Endothelial cell of umbilical vein (primary cell): ENCODE data around the gene ZNF316. TPM values are rescaled to one million over a fixed set of nuclear protein-coding genes. Genes with fewer than 3 reads are reported as not detected.

Experiments
- BruUV-seq: library from RNA; stranded (reverse); fragments of 400-500 nt; replicated peaks from 2 replicates; lab custom pipeline; 2021; lab: Mats Ljungman, UMichigan
- CTCF ChIA-PET: fragments of 300-600, 350-600 bp; sonication (Branson Sonifier 250); formaldehyde crosslinking; loops from one replicate; lab custom pipeline; 2021; ENCODE audit warnings: antibody characterized with exemption, inconsistent platforms; lab: Charles Lee
- POLR2A ChIA-PET: fragments of 300-600, 350-600 bp; sonication (Branson Sonifier 250); formaldehyde crosslinking; loops from one replicate; lab custom pipeline; 2021; ENCODE audit warnings: antibody characterized with exemption, inconsistent platforms; lab: Charles Lee
- DNase-seq: peaks from one replicate; pipeline ENCODE4 v3.0.0-alpha.2; 2011; ENCODE audit warnings: low read depth, low spot score
- FAIRE-seq: peaks from 2 replicates; lab custom pipeline; 2011; peaks lifted over from hg19 to GRCh38; lab: Jason Lieb, UNC
- H2AFZ ChIP-seq: 2 replicates; pipeline ENCODE4 v1.6.0; 2012; ENCODE audit warnings: low read depth, low read length, control low read depth, inconsistent platforms
- H3K27ac ChIP-seq: 2 replicates; pipeline ENCODE4 v1.5.1; 2011; ENCODE audit warnings: low read depth, mild to moderate bottlenecking, control low read depth, low read length, moderate library complexity; ENCODE audit not compliant: insufficient read depth
- H3K27me3 ChIP-seq, 2 experiments: 2 replicates each; pipeline versions ENCODE4 v1.6.0 to v1.6.1; 2011; ENCODE audit warnings: low read length in 2 of 2, mixed read lengths in 1 of 2; ENCODE audit not compliant: control insufficient read depth in 2 of 2, insufficient read depth in 2 of 2
- H3K36me3 ChIP-seq, 2 experiments: 2 replicates in 1 of 2; 3 replicates in 1 of 2; pipeline ENCODE4 v1.5.1; 2011; ENCODE audit warnings: low read length in 2 of 2, mild to moderate bottlenecking in 1 of 2, moderate library complexity in 1 of 2; ENCODE audit not compliant: control insufficient read depth in 2 of 2, insufficient read depth in 2 of 2; ENCODE audit errors: extremely low read depth in 1 of 2
- H3K4me1 ChIP-seq: 3 replicates; pipeline ENCODE4 v1.5.1; 2011; ENCODE audit warnings: mild to moderate bottlenecking, low read length; ENCODE audit not compliant: control insufficient read depth, insufficient read depth; ENCODE audit errors: extremely low read depth
- H3K4me2 ChIP-seq: 2 replicates; pipeline ENCODE4 v1.6.1; 2011; ENCODE audit warnings: low read length, control low read depth, mixed read lengths; ENCODE audit not compliant: insufficient read depth
- H3K4me3 ChIP-seq, 3 experiments: fragments of 200-600 bp in 1 of 3; sonication (generic), shearing (Covaris generic) in 1 of 3; replicated peaks in 1 of 3; 2 replicates each; pipeline ENCODE4 v1.5.1; 2011 to 2016; ENCODE audit warnings: control low read depth in 3 of 3, low read length in 3 of 3, mild to moderate bottlenecking in 2 of 3, inconsistent platforms in 1 of 3, low read depth in 1 of 3, moderate library complexity in 1 of 3; ENCODE audit not compliant: insufficient read depth in 1 of 3
- H3K79me2 ChIP-seq: 2 replicates; pipeline ENCODE4 v1.6.0; 2012; ENCODE audit warnings: low read length, inconsistent platforms; ENCODE audit not compliant: control insufficient read depth, insufficient read depth
- H3K9ac ChIP-seq: replicated peaks from 2 replicates; pipeline ENCODE3; 2011; ENCODE audit warnings: low read length, control low read depth; ENCODE audit not compliant: insufficient read depth; ENCODE audit errors: extremely low read depth
- H3K9me1 ChIP-seq: replicated peaks from 3 replicates; pipeline ENCODE4 v1.6.0; 2011; ENCODE audit warnings: mild to moderate bottlenecking, low read length; ENCODE audit not compliant: control insufficient read depth, insufficient read depth; ENCODE audit errors: extremely low read depth
- H3K9me3 ChIP-seq: replicated peaks from 2 replicates; pipeline ENCODE4 v1.5.1; 2012; ENCODE audit warnings: low read length, inconsistent platforms; ENCODE audit not compliant: control insufficient read depth, insufficient read depth
- H4K20me1 ChIP-seq: replicated peaks from 2 replicates; pipeline ENCODE3; 2011; ENCODE audit warnings: mild to moderate bottlenecking, low read length; ENCODE audit not compliant: control insufficient read depth, insufficient read depth; ENCODE audit errors: extremely low read depth
- CTCF ChIP-seq, 2 donors: IDR thresholded peaks; 1 replicate in 1 of 2; 2 replicates in 1 of 2; pipeline ENCODE4 v1.5.1; 2011; ENCODE audit warnings: low read length in 2 of 2, mild to moderate bottlenecking in 2 of 2, moderate library complexity in 2 of 2, control low read depth in 1 of 2, inconsistent platforms in 1 of 2, low read depth in 1 of 2; ENCODE audit not compliant: insufficient read depth in 1 of 2; ENCODE audit errors: extremely low read depth in 1 of 2
- EZH2 ChIP-seq: IDR thresholded peaks from 2 replicates; pipeline ENCODE4 v1.6.1; 2012; ENCODE audit warnings: borderline replicate concordance, low read depth, mild to moderate bottlenecking, moderate library complexity, low read length, inconsistent platforms; ENCODE audit not compliant: severe bottlenecking
- FOS ChIP-seq: IDR thresholded peaks from 2 replicates; pipeline ENCODE4 v1.6.1; 2011; ENCODE audit warnings: mild to moderate bottlenecking, low read length, moderate library complexity, borderline replicate concordance; ENCODE audit not compliant: insufficient read depth
- GATA2 ChIP-seq: IDR thresholded peaks from 2 replicates; pipeline ENCODE4 v1.7.0; 2011; ENCODE audit warnings: low read depth, mild to moderate bottlenecking, moderate library complexity, mixed read lengths, low read length; ENCODE audit not compliant: insufficient read length, insufficient read depth
- JUN ChIP-seq: IDR thresholded peaks from 2 replicates; pipeline ENCODE4 v1.6.1; 2011; ENCODE audit warnings: borderline replicate concordance, low read depth; ENCODE audit not compliant: insufficient read length, insufficient read depth
- MYC ChIP-seq: IDR thresholded peaks from one replicate; pipeline ENCODE4 v1.6.1; 2011; ENCODE audit warnings: mild to moderate bottlenecking, low read depth, low read length
- POLR2A ChIP-seq: IDR thresholded peaks from 2 replicates; pipeline ENCODE4 v1.6.1; 2012; ENCODE audit warnings: low read depth, mild to moderate bottlenecking, control low read depth, low read length
- POLR2AphosphoS5 ChIP-seq: IDR thresholded peaks from 2 replicates; pipeline ENCODE4 v1.6.1; 2012; ENCODE audit warnings: low read depth, mild to moderate bottlenecking, control low read depth, low read length, moderate library complexity; ENCODE audit not compliant: insufficient read depth
- dilution Hi-C: fragments of 300-500 bp; cut with MboI; formaldehyde crosslinking; loops from one replicate; pipeline ENCODE4 v1.15.0; 2019; ENCODE audit warnings: low sequenced_read_pairs; ENCODE audit not compliant: extremely low pct_ligation_motif_present
- intact Hi-C: fragments of 100-400 bp; cut with micrococcal nuclease; formaldehyde crosslinking; loops from one replicate; pipeline ENCODE4 v1.10.0; 2022
- polyA plus RNA-seq, 4 experiments: library from polyadenylated mRNA; depleted of rRNA in 3 of 4; stranded (reverse) in 3 of 4; unstranded in 1 of 4; fragments of >200 nt; gene quantifications; 2 replicates each; pipeline versions ENCODE4 v1.2.1 to v1.2.3, GENCODE V29; 2011 to 2012; ENCODE audit warnings: missing spikeins in 1 of 4
- total RNA-seq: library from RNA; stranded (reverse); gene quantifications from 2 replicates; pipeline ENCODE4 v1.2.3, GENCODE V29; 2021
- TF ChIP-seq, protein P1 (sequence below): IDR thresholded peaks from 2 replicates; pipeline ENCODE4 v1.6.1; 2011; ENCODE audit not compliant: insufficient read depth, insufficient read length

Gene ZNF316
- total and polyA plus RNA-seq, 2 donors (not counting 3 experiments of a cell fraction or from before 2014, with no cell fraction given), result 7.7 to 23.8 TPM

- H4K20me1 ChIP-seq, result no peaks in the 10 kb centered on the region
- dilution Hi-C loops (no loop called here), intact Hi-C loops (no loop called here)
- no peaks in the 10 kb centered on the region for H3K79me2 ChIP-seq
- H3K27ac ChIP-seq, result no peak overlapping the region
- no peaks in the 10 kb centered on the region for H3K9me1 ChIP-seq
- FAIRE-seq (no peak), DNase-seq (no peak)
- H2AFZ ChIP-seq, result no peak overlapping the region
- CTCF ChIA-PET, result no interaction called here
- H3K4me1 ChIP-seq, result no peaks in the 10 kb centered on the region
- H3K27me3 ChIP-seq, result no peaks in the 10 kb centered on the region
- H3K4me3 ChIP-seq, result no peak overlapping the region
- BruUV-seq, result no TSS peak
- peaks cover 0 to 12% of the 10 kb centered on the region in 2 experiments for H3K36me3 ChIP-seq
- H3K9ac ChIP-seq, result no peak overlapping the region
- POLR2A ChIA-PET, result no interaction called here
- no peaks in the 10 kb centered on the region for H3K9me3 ChIP-seq
- no peak overlapping the region for H3K4me2 ChIP-seq
- TF ChIP-seq JUN, result no peak
- TF ChIP-seq CTCF (IDR thresholded peaks at IDR 0.05; ENCODE audit: extremely low read depth in 1 of 2, insufficient read depth in 1 of 2, low read depth in 1 of 2, low read length in 2 of 2), result no peak
- TF ChIP-seq GATA2, result no peak
- no peak for TF ChIP-seq POLR2AphosphoS5
- TF ChIP-seq POLR2A, result no peak
- TF ChIP-seq, protein P1, sequence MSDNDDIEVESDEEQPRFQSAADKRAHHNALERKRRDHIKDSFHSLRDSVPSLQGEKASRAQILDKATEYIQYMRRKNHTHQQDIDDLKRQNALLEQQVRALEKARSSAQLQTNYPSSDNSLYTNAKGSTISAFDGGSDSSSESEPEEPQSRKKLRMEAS, result no peak
- TF ChIP-seq EZH2, result no peak
- TF ChIP-seq FOS, result no peak
- TF ChIP-seq MYC, result no peak
Measured at GRCh38 chr7:6654113-6654841, 17.2 kb downstream of the ZNF316 start.
